Measurements from ENCODE around the gene GAGE12J.
"Not testable (repeated sequence)": the region's sequence is repeated elsewhere in the genome, so short reads cannot be mapped to it uniquely, and the experiment has no call there.

The GAGE12J gene

DNA sequence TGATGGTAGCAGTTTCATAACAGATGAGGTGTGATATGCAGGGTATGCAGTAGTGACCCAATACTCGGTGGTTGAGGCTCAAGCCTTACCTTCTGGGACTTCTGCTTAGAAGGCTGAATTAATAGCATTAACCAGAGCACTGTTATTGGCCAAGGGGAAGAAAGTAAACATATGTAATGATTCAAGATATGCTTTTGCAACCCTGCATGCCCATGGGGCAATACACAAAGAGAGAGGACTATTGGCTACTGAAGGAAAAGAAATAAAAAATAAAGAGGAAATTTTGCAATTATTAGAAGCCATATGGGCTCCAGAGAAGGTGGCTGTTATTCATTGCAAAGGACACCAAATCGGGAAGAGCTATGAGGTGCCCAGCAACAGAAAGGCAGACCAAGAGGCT lies 9.7 kb upstream of the GAGE12J start:
- no peak for DNase-seq

DNA sequence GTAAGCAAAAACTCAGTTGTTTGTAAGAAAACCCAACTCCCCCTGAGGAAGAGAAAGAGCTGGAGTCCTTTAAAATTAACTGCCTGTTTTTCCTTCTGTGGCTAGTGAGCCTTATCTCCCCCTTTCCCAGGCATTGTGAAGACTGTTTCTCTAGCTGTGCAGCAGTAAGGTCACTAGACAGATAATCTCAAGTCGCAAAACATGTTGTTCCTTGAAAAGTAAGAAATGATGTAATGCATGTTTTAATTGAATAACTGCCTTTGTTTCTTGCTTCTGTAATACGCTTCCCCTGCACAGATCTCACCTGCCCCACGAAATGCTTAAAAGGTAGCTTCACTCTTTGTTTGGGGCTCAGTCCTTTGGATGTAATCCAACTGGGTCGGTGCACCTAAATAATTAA lies 5.8 kb upstream of the GAGE12J start:
- no peak for DNase-seq

GRCh38 chrX:49322266-49322665 lies 429 bp downstream of the GAGE12J start:
- DNase-seq: not testable (repeated sequence)

- DNase-seq: not testable (repeated sequence)
Measured at GRCh38 chrX:49323735-49324134, 1.9 kb downstream of the GAGE12J start.

DNA sequence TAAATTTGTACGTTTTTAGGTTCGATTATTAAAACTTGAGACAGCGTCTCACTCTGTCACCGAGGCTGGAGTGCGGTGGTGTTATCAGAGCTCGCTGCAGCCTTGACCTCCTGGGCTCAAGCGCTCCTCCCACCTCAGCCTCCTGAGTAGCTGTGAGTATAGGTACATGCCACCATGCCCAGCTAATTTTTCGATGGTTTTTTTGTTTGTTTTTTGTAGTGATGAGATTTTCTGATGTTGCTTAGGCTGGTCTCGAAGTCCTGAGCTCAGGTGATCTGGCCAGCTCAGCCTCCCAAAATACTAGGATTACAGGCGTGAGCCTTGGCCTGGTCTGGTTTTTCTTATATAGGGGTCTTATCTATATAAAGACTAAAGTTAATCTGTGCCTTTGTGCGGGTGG lies 8.6 kb downstream of the GAGE12J start:
- DNase-seq: not testable (repeated sequence)

GRCh38 chrX:49331282-49331681 lies 9.4 kb downstream of the GAGE12J start, which contains the start of gene GAGE13:
Gene GAGE13, plus strand, starts transcription at chrX:49331582. Its CDS starts 1,156 bp downstream, at chrX:49332738.
- DNase-seq: not testable (repeated sequence)

GRCh38 chrX:49331841-49332240 lies 10.0 kb downstream of the GAGE12J start:
- DNase-seq: not testable (repeated sequence)

GRCh38 chrX:49341449-49341848 lies 19.6 kb downstream of the GAGE12J start:
- DNase-seq: not testable (repeated sequence)

GRCh38 chrX:49344496-49345175 lies 22.8 kb downstream of the GAGE12J start:
- not testable (repeated sequence) for DNase-seq

GRCh38 chrX:49345402-49345801 lies 23.6 kb downstream of the GAGE12J start:
- DNase-seq: not testable (repeated sequence)

DNA sequence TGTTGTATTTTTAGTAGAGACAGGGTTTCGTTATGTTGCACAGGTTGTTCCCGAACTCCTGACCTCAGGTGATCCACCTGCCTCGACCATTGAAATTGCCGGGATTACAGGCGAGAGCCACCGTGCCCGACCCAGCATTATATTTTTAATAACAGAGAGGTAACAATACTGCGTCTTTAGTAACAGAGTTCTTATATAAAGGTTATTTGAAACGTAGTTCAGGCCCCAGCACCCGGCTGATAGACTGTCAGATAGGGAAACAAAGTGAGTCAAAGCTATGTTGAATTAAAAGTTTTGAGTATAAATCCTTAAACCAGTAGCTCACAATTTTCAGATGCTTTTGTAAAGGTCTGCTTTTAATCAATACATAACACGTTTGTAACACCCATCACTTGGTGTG lies 24.3 kb downstream of the GAGE12J start:
- not testable (repeated sequence) for DNase-seq

Measured in DMS153 (cell line).